ENCODE data around the gene CCDC28A. TPM values are rescaled to one million over a fixed set of nuclear protein-coding genes. Genes with fewer than 3 reads are reported as not detected.

CCDC28A gene
- total and polyA plus RNA-seq, 8 donors, result 0.58 to 51.9 (median 26.3) TPM

DNA sequence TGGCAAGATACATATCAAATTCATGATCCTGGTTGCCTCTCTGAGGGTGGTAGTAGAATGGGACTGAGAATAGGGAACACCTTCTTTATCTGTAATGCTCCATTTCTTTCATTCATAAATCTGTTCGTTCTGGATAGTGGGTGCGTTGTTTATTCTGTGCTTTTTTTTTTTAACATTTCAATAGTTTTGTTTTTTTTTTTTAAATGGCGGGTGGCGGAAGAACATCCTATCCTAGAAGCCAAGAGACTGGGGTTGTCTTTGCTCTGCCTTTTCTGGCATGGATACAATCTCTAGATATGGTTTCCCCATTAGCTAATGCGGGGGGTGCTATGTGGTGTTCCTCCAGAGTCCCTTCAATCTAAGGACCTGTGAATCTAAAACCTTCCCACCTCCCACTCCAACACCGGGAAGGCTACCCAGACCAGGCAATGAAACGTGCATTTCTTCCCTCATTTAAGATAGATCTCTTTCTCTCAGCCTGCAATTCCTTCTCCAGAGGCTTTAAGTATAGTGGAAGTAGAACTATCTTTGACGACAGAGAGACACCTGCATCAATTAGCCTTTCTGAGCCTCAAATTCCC is 883 bp upstream of the CCDC28A start:
- peaks cover 0 to 20% (median 15%) of the 10 kb centered on the region in 4 donors for H3K36me3 ChIP-seq
- peak overlapping the region; percentile 78 to 92 (median 85) for H3K4me3 ChIP-seq
- H3K27ac ChIP-seq, result peak overlapping the region in 4 of 5 donors; percentile 92 to 96 (median 94)
- peaks cover 9 to 29% (median 23%) of the 10 kb centered on the region in 4 donors for H3K4me1 ChIP-seq
- no peaks in the 10 kb centered on the region for H3K27me3 ChIP-seq
- TF ChIP-seq, protein P1, sequence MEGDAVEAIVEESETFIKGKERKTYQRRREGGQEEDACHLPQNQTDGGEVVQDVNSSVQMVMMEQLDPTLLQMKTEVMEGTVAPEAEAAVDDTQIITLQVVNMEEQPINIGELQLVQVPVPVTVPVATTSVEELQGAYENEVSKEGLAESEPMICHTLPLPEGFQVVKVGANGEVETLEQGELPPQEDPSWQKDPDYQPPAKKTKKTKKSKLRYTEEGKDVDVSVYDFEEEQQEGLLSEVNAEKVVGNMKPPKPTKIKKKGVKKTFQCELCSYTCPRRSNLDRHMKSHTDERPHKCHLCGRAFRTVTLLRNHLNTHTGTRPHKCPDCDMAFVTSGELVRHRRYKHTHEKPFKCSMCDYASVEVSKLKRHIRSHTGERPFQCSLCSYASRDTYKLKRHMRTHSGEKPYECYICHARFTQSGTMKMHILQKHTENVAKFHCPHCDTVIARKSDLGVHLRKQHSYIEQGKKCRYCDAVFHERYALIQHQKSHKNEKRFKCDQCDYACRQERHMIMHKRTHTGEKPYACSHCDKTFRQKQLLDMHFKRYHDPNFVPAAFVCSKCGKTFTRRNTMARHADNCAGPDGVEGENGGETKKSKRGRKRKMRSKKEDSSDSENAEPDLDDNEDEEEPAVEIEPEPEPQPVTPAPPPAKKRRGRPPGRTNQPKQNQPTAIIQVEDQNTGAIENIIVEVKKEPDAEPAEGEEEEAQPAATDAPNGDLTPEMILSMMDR (IDR thresholded peaks at IDR 0.05), result no peak
- TF ChIP-seq POLR2A (IDR thresholded peaks at IDR 0.05) (no peak), EP300 (IDR thresholded peaks at IDR 0.05) (no peak), POLR2AphosphoS5 (IDR thresholded peaks at IDR 0.05) (no peak)
- intact Hi-C loops (cut with DNase I; ENCODE audit: low total_unique reads), result loop anchor here (5.0 kb wide), 1 partner anchor 85 kb away; no protein-coding TSS in a partner anchor
- peak in 1 of 2 donors; percentile 24 for DNase-seq
- H3K9me3 ChIP-seq, result no peaks in the 10 kb centered on the region
- WGBS, 5 donors, result 8 to 19% (median 15%) methylated on average over 8 of the region's 8 CpGs

DNA sequence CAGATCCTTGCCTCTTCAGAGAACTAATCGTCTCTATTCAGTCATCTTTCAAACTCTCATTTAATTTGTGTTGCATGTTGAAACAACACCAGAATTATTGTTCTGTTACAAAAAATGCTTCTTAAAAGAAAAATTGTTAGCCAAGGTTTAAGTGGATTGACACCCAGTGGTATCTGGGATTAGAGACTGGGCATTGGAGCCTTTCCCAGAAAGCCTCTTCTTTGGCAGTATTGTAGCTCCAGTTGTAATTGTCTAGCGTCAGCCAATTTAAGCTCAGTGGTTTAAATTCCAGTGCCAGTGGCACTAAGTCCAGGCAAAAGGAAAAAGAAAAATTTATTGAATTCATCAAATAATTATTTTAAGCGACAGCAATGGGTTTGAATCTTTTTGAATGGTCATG is 801 bp downstream of the CCDC28A start:
- H3K27me3 ChIP-seq, result no peaks in the 10 kb centered on the region
- peak overlapping the region in 3 of 5 donors; percentile 92 to 95 (median 93) for H3K27ac ChIP-seq
- WGBS, 5 donors, result 17 to 32% (median 30%) methylated on average over 3 of the region's 3 CpGs
- TF ChIP-seq POLR2A (IDR thresholded peaks at IDR 0.05), result no peak
- intact Hi-C loops (cut with DNase I; ENCODE audit: low total_unique reads), result loop anchor here (5.0 kb wide), 1 partner anchor 87 kb away; no protein-coding TSS in a partner anchor
- peak in 1 of 2 donors; percentile 22 for DNase-seq
- H3K4me1 ChIP-seq, result peaks cover 9 to 29% (median 23%) of the 10 kb centered on the region in 4 donors
- H3K9me3 ChIP-seq, result no peaks in the 10 kb centered on the region
- peaks cover 0 to 36% (median 31%) of the 10 kb centered on the region in 4 donors for H3K36me3 ChIP-seq
- H3K4me3 ChIP-seq, result peak overlapping the region; percentile 78 to 92 (median 85)

DNA sequence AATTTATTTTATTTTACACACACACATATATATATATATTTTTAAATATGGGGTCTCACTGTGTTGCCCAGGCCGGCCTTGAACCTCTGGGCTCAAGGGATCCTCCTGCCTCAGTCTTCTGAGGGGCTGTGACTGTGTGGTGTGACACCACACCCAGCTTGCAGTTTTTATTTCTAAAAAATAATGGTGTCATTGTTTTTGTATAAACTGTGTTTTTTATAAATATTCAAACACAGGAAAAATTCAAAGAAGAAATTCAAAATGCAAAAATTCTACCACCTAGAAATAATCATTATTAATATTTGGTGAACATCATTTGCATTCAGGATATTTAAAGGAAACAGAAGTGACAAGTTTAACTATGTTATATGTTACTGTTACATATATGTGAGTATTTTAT is 3.1 kb downstream of the CCDC28A start:
- no peaks in the 10 kb centered on the region for H3K9me3 ChIP-seq
- H3K4me1 ChIP-seq, result peaks cover 9 to 29% (median 23%) of the 10 kb centered on the region in 4 donors
- no peaks in the 10 kb centered on the region for H3K27me3 ChIP-seq
- TF ChIP-seq, protein P1 (IDR thresholded peaks at IDR 0.05), result no peak
- TF ChIP-seq POLR2A (IDR thresholded peaks at IDR 0.05) (no peak), POLR2AphosphoS5 (IDR thresholded peaks at IDR 0.05) (no peak), EP300 (IDR thresholded peaks at IDR 0.05) (no peak)
- intact Hi-C loops (cut with DNase I; ENCODE audit: low total_unique reads), result no loop called here
- peaks cover 0 to 58% (median 51%) of the 10 kb centered on the region in 4 donors for H3K36me3 ChIP-seq
- no peak overlapping the region for H3K27ac ChIP-seq
- no peak for DNase-seq
- whole genome bisulfite sequencing, 5 donors, result 94 to 98% (median 96%) methylated on average over 1 of the region's 1 CpG
- H3K4me3 ChIP-seq, result no peak overlapping the region

DNA sequence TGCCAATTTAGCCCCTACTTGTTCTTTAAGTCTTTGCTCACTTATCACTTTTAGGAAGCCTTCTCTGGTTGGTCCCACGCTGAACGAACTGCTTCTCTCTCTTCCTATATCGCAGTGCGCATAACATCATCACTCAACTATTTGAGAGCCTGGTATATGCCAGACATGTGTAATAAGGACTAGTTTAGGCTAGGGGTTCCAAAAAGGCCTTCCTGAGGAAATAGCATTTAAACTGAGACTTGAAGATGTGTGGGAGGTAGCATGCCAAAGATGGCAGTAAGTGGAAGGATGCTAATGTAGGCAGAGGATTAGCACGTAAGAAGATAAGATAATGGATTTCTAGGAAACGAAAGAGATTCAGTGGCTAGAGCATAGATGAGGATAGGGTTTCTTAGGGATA is 4.8 kb downstream of the CCDC28A start:
- WGBS, 5 donors, result 88 to 96% (median 93%) methylated on average over 6 of the region's 6 CpGs
- peaks cover 3 to 20% (median 16%) of the 10 kb centered on the region in 4 donors for H3K4me1 ChIP-seq
- H3K4me3 ChIP-seq, result no peak overlapping the region
- no peak for DNase-seq
- H3K27me3 ChIP-seq, result no peaks in the 10 kb centered on the region
- peaks cover 0 to 75% (median 66%) of the 10 kb centered on the region in 4 donors for H3K36me3 ChIP-seq
- no peaks in the 10 kb centered on the region for H3K9me3 ChIP-seq
- intact Hi-C loops (cut with DNase I; ENCODE audit: low total_unique reads), result no loop called here
- no peak overlapping the region for H3K27ac ChIP-seq
- TF ChIP-seq EP300 (IDR thresholded peaks at IDR 0.05) (no peak), POLR2A (IDR thresholded peaks at IDR 0.05) (no peak), POLR2AphosphoS5 (IDR thresholded peaks at IDR 0.05) (no peak)
- TF ChIP-seq, protein P1 (IDR thresholded peaks at IDR 0.05), result no peak

DNA sequence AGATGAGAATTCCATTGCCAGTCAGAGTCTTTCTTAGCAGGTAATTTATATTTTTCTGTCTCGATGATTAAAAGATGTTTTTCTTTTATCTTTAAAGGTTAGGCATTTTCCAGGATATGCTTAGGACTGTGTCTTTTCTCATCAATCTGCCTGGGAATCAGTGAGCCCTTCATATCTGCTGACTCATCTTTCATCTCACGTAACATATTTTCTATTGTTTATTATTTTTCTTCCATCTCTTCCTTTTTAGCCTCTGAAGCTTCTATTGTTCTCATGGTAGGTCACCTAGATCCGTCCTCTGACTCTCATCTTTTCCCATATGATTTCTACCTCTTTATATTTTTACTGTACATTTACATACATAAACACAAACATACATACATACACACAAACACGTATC is 8.7 kb downstream of the CCDC28A start:
- Histone ChIP-seq H3K36me3 (peaks cover 16 to 90% (median 81%) of the 10 kb centered on the region in 4 donors), H3K4me1 (peaks cover 0 to 14% (median 7%) of the 10 kb centered on the region in 4 donors), H3K27ac (no peak overlapping the region), H3K4me3 (no peak overlapping the region), H3K9me3 (no peaks in the 10 kb centered on the region), H3K27me3 (no peaks in the 10 kb centered on the region)
- WGBS, 5 donors, result 80 to 91% (median 87%) methylated on average over 4 of the region's 4 CpGs
- TF ChIP-seq, protein P1 (IDR thresholded peaks at IDR 0.05), result no peak
- TF ChIP-seq EP300 (IDR thresholded peaks at IDR 0.05) (no peak), POLR2AphosphoS5 (IDR thresholded peaks at IDR 0.05) (no peak), POLR2A (IDR thresholded peaks at IDR 0.05) (no peak)
- intact Hi-C loops (cut with DNase I; ENCODE audit: low total_unique reads), result no loop called here
- DNase-seq, result no peak

All from stomach (tissue), 9 donors.